GM12878 (cell line): ENCODE results near the gene SNX17.

Source experiments
- CREB1 ChIP-seq: IDR thresholded peaks from 2 replicates; pipeline ENCODE4 v1.6.1; 2012; ENCODE audit warnings: low read depth, mild to moderate bottlenecking, inconsistent platforms
- CTCF ChIP-seq, 3 experiments: IDR thresholded peaks in 2 of 3; conservative IDR thresholded peaks in 1 of 3; 2 replicates each; pipeline ENCODE4 v1.5.1; 2011; ENCODE audit warnings: low read depth in 3 of 3, low read length in 3 of 3, mild to moderate bottlenecking in 3 of 3, control low read depth in 2 of 3, moderate library complexity in 2 of 3, inconsistent platforms in 1 of 3, mixed read lengths in 1 of 3; ENCODE audit not compliant: control insufficient read depth in 2 of 3, insufficient read depth in 1 of 3; ENCODE audit errors: extremely low read depth in 1 of 3
- NFIC ChIP-seq: IDR thresholded peaks from 2 replicates; pipeline ENCODE4 v1.6.1; 2012; ENCODE audit warnings: low read depth, mild to moderate bottlenecking, inconsistent platforms, low read length, moderate library complexity
- POLR2AphosphoS5 ChIP-seq: IDR thresholded peaks from 2 replicates; pipeline ENCODE4 v1.6.1; 2011; ENCODE audit warnings: mild to moderate bottlenecking, low read length, inconsistent platforms
- YBX1 ChIP-seq: fragments of 450-650 bp; IDR thresholded peaks from 2 replicates; pipeline ENCODE4 v1.6.1; 2016; ENCODE audit warnings: antibody characterized with exemption
- TF ChIP-seq, protein P1 (sequence below): IDR thresholded peaks from 2 replicates; pipeline ENCODE4 v1.6.1; 2012; ENCODE audit warnings: mild to moderate bottlenecking, low read depth, low read length
- TF ChIP-seq, protein P2 (sequence below): fragments of 450-650 bp; formaldehyde crosslinking; IDR thresholded peaks from 2 replicates; pipeline ENCODE4 v1.4.0; 2020; ENCODE audit warnings: mild to moderate bottlenecking, moderate library complexity

GRCh38 chr2:27335311-27335710 lies 35.1 kb upstream of the SNX17 start:
- TF ChIP-seq, protein P1, sequence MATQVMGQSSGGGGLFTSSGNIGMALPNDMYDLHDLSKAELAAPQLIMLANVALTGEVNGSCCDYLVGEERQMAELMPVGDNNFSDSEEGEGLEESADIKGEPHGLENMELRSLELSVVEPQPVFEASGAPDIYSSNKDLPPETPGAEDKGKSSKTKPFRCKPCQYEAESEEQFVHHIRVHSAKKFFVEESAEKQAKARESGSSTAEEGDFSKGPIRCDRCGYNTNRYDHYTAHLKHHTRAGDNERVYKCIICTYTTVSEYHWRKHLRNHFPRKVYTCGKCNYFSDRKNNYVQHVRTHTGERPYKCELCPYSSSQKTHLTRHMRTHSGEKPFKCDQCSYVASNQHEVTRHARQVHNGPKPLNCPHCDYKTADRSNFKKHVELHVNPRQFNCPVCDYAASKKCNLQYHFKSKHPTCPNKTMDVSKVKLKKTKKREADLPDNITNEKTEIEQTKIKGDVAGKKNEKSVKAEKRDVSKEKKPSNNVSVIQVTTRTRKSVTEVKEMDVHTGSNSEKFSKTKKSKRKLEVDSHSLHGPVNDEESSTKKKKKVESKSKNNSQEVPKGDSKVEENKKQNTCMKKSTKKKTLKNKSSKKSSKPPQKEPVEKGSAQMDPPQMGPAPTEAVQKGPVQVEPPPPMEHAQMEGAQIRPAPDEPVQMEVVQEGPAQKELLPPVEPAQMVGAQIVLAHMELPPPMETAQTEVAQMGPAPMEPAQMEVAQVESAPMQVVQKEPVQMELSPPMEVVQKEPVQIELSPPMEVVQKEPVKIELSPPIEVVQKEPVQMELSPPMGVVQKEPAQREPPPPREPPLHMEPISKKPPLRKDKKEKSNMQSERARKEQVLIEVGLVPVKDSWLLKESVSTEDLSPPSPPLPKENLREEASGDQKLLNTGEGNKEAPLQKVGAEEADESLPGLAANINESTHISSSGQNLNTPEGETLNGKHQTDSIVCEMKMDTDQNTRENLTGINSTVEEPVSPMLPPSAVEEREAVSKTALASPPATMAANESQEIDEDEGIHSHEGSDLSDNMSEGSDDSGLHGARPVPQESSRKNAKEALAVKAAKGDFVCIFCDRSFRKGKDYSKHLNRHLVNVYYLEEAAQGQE = no peak
- TF ChIP-seq CTCF (IDR thresholded peaks at IDR 0.05 in 2 of 3, conservative IDR thresholded peaks at IDR 0.05 in 1 of 3; ENCODE audit: control insufficient read depth in 2 of 3, extremely low read depth in 1 of 3, insufficient read depth in 1 of 3, low read depth in 3 of 3, low read length in 3 of 3) = no peak
- TF ChIP-seq, protein P2, sequence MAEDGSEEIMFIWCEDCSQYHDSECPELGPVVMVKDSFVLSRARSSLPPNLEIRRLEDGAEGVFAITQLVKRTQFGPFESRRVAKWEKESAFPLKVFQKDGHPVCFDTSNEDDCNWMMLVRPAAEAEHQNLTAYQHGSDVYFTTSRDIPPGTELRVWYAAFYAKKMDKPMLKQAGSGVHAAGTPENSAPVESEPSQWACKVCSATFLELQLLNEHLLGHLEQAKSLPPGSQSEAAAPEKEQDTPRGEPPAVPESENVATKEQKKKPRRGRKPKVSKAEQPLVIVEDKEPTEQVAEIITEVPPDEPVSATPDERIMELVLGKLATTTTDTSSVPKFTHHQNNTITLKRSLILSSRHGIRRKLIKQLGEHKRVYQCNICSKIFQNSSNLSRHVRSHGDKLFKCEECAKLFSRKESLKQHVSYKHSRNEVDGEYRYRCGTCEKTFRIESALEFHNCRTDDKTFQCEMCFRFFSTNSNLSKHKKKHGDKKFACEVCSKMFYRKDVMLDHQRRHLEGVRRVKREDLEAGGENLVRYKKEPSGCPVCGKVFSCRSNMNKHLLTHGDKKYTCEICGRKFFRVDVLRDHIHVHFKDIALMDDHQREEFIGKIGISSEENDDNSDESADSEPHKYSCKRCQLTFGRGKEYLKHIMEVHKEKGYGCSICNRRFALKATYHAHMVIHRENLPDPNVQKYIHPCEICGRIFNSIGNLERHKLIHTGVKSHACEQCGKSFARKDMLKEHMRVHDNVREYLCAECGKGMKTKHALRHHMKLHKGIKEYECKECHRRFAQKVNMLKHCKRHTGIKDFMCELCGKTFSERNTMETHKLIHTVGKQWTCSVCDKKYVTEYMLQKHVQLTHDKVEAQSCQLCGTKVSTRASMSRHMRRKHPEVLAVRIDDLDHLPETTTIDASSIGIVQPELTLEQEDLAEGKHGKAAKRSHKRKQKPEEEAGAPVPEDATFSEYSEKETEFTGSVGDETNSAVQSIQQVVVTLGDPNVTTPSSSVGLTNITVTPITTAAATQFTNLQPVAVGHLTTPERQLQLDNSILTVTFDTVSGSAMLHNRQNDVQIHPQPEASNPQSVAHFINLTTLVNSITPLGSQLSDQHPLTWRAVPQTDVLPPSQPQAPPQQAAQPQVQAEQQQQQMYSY (CRISPR knock-in tag) = no peak
- TF ChIP-seq YBX1 = no peak
- no peak for TF ChIP-seq CREB1
- TF ChIP-seq POLR2AphosphoS5 = no peak
- no peak for TF ChIP-seq NFIC
